Activated CD8-positive, alpha-beta memory T cell treated with anti-CD3 and anti-CD28 coated beads, Interleukin-2, amount 10 ng/mL, durations not matched to agents 7 days and 5 days (primary cell): Measurements from ENCODE around the gene GATA6. TPM values are rescaled to one million over a fixed set of nuclear protein-coding genes. Genes with fewer than 3 reads are reported as not detected.
A peak's percentile ranks its signal among the peaks of the same experiment; 100 is the strongest.

ENCODE experiments used
- ATAC-seq: fragments of 150-1000 bp; cut with Tn5 transposase; one replicate; pipeline ENCODE4 v1.10.0; 2021; ENCODE audit warnings: moderate library complexity
- CTCF ChIA-PET: fragments of 350-600 bp; sonication (Branson Sonifier 250); formaldehyde crosslinking; loops from one replicate; lab custom pipeline; 2021; ENCODE audit warnings: antibody characterized with exemption; lab: Charles Lee
- DNase-seq: peaks from one replicate; pipeline ENCODE4 v3.0.0-alpha.2; 2020
- H3K27ac Mint-ChIP-seq: one replicate; pipeline ENCODE4 v1.8.0; 2021; ENCODE audit warnings: mild to moderate bottlenecking, mixed read lengths
- H3K27me3 Mint-ChIP-seq: one replicate; pipeline ENCODE4 v1.8.0; 2021; ENCODE audit warnings: mixed read lengths
- H3K36me3 Mint-ChIP-seq: one replicate; pipeline ENCODE4 v1.8.0; 2021; ENCODE audit warnings: mild to moderate bottlenecking, mixed read lengths
- H3K4me1 Mint-ChIP-seq: one replicate; pipeline ENCODE4 v1.8.0; 2021; ENCODE audit warnings: mixed read lengths
- H3K4me3 Mint-ChIP-seq: one replicate; pipeline ENCODE4 v1.8.0; 2021; ENCODE audit warnings: mild to moderate bottlenecking, moderate library complexity, mixed read lengths
- H3K9me3 Mint-ChIP-seq: one replicate; pipeline ENCODE4 v1.8.0; 2022; ENCODE audit warnings: low read depth, mixed read lengths
- total RNA-seq, 2 experiments: library from RNA; stranded (reverse); gene quantifications; one replicate each; pipeline ENCODE4 v1.2.3, GENCODE V29; 2021

Gene GATA6
- total RNA-seq, 2 experiments from 2014 or later: not detected

- Mint-ChIP-seq H3K9me3 (no peaks in the 10 kb centered on the region), H3K36me3 (peaks cover 1% of the 10 kb centered on the region), H3K27me3 (peaks cover 82% of the 10 kb centered on the region), H3K27ac (peak overlapping the region; percentile 28), H3K4me1 (peaks cover 19% of the 10 kb centered on the region), H3K4me3 (peak overlapping the region; percentile 82)
- CTCF ChIA-PET: interaction anchor here (1.4 kb wide), 1 partner anchor 193 kb away, joined by 4 read pairs; no protein-coding TSS in a partner anchor
- ATAC-seq (peak; percentile 34), DNase-seq (no peak)
Observed at GRCh38 chr18:22170421-22171257, 1.2 kb downstream of the GATA6 start.

DNA sequence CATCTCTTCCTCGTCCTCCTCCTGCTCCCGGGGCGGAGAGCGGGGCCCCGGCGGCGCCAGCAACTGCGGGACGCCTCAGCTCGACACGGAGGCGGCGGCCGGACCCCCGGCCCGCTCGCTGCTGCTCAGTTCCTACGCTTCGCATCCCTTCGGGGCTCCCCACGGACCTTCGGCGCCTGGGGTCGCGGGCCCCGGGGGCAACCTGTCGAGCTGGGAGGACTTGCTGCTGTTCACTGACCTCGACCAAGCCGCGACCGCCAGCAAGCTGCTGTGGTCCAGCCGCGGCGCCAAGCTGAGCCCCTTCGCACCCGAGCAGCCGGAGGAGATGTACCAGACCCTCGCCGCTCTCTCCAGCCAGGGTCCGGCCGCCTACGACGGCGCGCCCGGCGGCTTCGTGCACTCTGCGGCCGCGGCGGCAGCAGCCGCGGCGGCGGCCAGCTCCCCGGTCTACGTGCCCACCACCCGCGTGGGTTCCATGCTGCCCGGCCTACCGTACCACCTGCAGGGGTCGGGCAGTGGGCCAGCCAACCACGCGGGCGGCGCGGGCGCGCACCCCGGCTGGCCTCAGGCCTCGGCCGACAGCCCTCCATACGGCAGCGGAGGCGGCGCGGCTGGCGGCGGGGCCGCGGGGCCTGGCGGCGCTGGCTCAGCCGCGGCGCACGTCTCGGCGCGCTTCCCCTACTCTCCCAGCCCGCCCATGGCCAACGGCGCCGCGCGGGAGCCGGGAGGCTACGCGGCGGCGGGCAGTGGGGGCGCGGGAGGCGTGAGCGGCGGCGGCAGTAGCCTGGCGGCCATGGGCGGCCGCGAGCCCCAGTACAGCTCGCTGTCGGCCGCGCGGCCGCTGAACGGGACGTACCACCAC is 2.1 kb downstream of the GATA6 start:
- peak overlapping the region; percentile 82 for H3K4me3 Mint-ChIP-seq
- ATAC-seq (no peak), DNase-seq (no peak)
- peaks cover 19% of the 10 kb centered on the region for H3K4me1 Mint-ChIP-seq
- CTCF ChIA-PET: interaction anchor here (1.4 kb wide), 1 partner anchor 192 kb away, joined by 4 read pairs; no protein-coding TSS in a partner anchor
- peaks cover 80% of the 10 kb centered on the region for H3K27me3 Mint-ChIP-seq
- no peak overlapping the region for H3K27ac Mint-ChIP-seq
- H3K36me3 Mint-ChIP-seq: peaks cover 1% of the 10 kb centered on the region
- H3K9me3 Mint-ChIP-seq: no peaks in the 10 kb centered on the region

- peaks cover 76% of the 10 kb centered on the region for H3K27me3 Mint-ChIP-seq
- H3K4me1 Mint-ChIP-seq: peaks cover 19% of the 10 kb centered on the region
- no peak overlapping the region for H3K27ac Mint-ChIP-seq
- no peaks in the 10 kb centered on the region for H3K9me3 Mint-ChIP-seq
- H3K36me3 Mint-ChIP-seq: peaks cover 1% of the 10 kb centered on the region
- ATAC-seq: no peak
- DNase-seq: no peak
- no peak overlapping the region for H3K4me3 Mint-ChIP-seq
- CTCF ChIA-PET: no interaction called here
Observed at GRCh38 chr18:22172120-22172582, 2.8 kb downstream of the GATA6 start.

DNA sequence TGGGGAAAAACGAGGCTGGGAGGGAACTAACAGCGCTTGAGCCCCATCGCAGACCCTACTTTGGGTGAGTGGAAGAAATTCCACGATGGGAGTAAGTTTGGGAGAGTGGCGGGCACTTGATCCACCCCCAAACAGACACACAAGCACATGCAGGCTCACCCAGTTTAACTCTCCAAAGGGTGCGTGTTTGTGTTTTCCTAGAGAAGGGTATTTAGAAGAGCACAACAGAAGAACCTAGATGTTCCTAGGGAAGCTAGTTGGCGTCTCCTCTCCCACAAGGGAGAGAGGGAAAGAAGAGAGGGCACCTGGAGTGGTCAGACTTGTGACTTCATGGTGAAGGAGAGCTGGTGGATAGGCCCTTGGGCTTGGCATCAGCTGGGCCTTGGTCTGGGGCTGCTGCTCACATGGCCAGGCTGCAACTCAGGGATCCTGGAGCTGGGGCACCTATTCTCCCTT is 3.2 kb downstream of the GATA6 start:
- H3K27ac Mint-ChIP-seq: no peak overlapping the region
- ATAC-seq (no peak), DNase-seq (no peak)
- H3K27me3 Mint-ChIP-seq: peaks cover 76% of the 10 kb centered on the region
- no peak overlapping the region for H3K4me3 Mint-ChIP-seq
- CTCF ChIA-PET: no interaction called here
- H3K36me3 Mint-ChIP-seq: peaks cover 1% of the 10 kb centered on the region
- H3K9me3 Mint-ChIP-seq: no peaks in the 10 kb centered on the region
- H3K4me1 Mint-ChIP-seq: peaks cover 19% of the 10 kb centered on the region

DNA sequence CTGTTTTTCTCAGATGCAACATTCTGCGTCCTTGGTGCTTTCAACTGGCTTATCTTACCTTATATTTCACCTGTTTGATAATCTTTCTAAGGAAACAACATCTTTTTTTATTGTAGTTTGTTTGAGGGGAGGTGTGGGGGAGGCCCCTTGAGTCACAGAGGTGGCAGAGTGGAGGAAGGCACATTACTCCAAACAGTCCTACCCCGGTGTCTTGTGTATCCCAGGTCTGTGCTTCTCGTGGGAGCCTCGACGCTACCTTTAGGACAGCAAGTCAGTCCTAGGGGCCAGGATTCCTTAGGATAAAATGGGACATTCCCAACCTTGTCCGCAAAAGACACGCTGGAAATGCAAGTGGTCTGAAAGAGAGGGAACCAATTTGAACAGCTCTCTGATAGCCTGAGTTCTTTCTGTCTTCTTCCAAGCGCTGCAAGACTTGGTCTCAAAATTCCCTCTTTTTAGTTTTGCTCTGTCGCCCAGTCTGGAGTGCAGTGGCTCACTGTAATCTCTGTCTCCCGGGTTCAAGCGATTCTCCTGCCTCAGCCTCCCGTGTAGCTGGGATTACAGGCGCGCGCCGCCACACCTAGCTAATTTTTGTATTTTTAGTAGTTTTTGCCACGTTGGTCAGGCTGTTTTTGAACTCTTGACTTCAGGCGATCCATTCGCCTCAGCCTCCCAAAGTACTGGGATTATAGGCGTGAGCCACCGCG is 4.0 kb downstream of the GATA6 start:
- Mint-ChIP-seq H3K9me3 (no peaks in the 10 kb centered on the region), H3K4me3 (no peak overlapping the region), H3K27me3 (peaks cover 73% of the 10 kb centered on the region), H3K27ac (no peak overlapping the region), H3K36me3 (peaks cover 1% of the 10 kb centered on the region), H3K4me1 (peaks cover 14% of the 10 kb centered on the region)
- DNase-seq: no peak
- CTCF ChIA-PET: no interaction called here
- ATAC-seq: no peak

DNA sequence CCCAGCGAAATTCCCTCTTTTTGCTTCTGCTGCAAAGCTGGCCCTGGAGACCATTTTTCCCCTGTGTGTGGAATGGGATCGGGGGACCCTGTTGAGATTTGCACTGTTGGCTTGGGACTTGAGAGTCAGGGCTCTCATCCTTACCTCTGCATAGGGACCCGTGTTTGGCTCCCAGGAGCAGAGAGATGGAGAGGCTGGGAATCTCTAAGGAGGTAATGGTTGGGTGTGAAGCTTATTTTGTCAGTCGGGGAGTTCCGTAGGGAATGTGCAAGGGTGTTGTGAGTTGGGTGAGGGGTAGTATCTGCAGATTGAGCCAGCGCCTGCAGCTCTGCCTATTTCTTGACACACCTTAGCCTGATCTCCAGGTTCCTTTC is 4.5 kb downstream of the GATA6 start:
- no peak for ATAC-seq
- Mint-ChIP-seq H3K4me3 (no peak overlapping the region), H3K4me1 (peaks cover 10% of the 10 kb centered on the region), H3K36me3 (peaks cover 1% of the 10 kb centered on the region), H3K9me3 (no peaks in the 10 kb centered on the region), H3K27ac (no peak overlapping the region), H3K27me3 (peaks cover 73% of the 10 kb centered on the region)
- CTCF ChIA-PET: no interaction called here
- no peak for DNase-seq

DNA sequence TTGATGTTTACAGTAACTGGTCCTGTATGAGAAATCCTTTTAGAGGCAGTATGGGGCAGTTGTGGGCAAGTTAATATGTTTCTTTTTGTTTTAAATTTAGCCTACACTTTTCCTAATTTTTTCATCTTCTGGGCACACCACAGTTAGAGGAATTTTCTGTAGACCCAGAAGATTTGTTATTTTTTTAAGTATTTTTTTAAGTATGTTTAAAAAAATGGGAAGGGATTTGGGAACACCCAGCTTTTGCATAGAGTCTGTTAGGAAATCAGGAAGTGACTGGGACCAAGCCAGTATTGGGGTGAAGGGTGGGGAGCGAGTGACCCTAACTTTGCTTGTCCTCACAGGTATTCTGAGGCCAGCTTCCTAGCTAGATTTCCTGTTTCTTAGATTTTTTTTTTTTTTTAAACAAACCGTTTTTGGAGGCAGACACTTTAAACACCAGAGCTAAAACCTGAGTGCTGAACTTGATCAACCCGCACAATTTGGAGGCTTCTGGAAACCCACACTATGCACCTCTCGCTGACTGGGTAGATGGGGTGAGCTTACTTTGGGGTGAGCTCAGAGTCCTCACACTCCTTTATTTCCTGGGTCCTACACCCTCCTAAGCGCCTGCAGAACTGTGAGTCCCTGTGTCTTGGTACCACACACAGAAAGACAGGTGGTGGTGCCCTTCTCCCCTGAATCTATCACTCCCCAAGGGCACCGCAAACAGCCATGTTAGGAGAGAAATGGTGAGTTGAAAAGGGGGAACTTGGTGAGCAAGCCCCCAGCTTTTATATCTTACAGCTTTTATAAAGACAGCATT is 5.2 kb downstream of the GATA6 start:
- no peak overlapping the region for H3K4me3 Mint-ChIP-seq
- no peak overlapping the region for H3K27ac Mint-ChIP-seq
- ATAC-seq (no peak), DNase-seq (no peak)
- CTCF ChIA-PET: no interaction called here
- H3K4me1 Mint-ChIP-seq: peaks cover 10% of the 10 kb centered on the region
- peaks cover 73% of the 10 kb centered on the region for H3K27me3 Mint-ChIP-seq
- H3K9me3 Mint-ChIP-seq: no peaks in the 10 kb centered on the region
- H3K36me3 Mint-ChIP-seq: peaks cover 1% of the 10 kb centered on the region

DNA sequence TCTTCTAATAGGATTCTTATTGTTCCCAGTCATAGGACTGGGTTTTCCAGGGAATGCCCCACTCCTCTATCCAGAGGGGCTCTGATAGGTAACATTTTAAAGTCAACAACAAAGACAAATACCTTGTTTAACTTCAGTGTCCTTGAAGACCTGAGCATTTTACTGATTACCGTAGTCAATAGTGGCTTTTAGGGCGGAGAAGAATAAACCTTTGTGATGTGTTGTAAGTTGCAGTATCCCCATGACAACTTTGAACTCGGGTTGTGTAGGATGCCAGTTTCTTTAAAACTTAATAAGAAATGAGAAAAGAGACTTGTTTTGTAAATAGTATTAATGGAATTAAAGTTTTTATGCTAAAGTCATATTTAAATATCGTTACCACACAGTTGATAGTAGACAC is 6.0 kb downstream of the GATA6 start:
- Mint-ChIP-seq H3K36me3 (peaks cover under 1% of the 10 kb centered on the region), H3K27ac (no peak overlapping the region), H3K4me3 (no peak overlapping the region), H3K4me1 (peaks cover 5% of the 10 kb centered on the region), H3K9me3 (no peaks in the 10 kb centered on the region), H3K27me3 (peaks cover 74% of the 10 kb centered on the region)
- CTCF ChIA-PET: no interaction called here
- no peak for DNase-seq
- ATAC-seq: no peak

DNA sequence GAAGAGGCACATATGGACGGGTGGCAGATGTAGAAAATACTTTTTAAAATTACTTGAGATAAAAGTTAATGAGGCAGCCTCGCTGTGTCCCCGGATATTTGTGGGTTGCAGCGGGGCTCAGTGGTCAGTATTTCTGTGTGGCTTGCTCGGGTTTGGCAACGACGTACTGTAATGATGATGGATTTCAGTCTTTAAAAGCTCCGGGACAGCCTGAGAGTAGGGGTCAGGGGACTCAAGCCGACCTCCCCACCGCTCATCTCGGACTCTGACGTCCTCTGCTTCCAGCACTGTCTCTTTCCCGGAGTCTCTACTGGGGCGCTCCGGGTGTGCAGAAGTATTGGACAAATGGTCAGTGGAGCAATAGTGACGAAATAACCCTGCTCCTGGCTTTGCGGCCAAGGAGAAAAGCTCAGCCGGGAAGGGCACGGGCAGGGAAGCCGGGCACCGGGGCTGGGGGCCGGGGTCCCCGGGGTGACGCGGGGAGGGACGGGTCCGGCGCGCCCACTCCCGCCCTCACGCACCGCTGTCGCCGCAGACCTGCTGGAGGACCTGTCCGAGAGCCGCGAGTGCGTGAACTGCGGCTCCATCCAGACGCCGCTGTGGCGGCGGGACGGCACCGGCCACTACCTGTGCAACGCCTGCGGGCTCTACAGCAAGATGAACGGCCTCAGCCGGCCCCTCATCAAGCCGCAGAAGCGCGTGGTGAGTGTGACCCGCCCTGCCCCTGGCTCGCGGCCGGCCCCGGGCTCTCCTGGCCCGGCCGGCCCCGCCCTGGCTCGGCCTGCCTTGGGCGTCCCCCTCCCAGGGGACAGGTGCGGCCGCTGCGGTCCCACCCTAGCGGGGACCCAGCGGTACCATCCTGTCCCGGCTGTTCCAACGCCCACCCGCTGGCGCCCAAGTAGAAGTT is 7.3 kb downstream of the GATA6 start:
- Mint-ChIP-seq H3K27me3 (peaks cover 73% of the 10 kb centered on the region), H3K4me3 (no peak overlapping the region), H3K4me1 (no peaks in the 10 kb centered on the region), H3K9me3 (no peaks in the 10 kb centered on the region), H3K36me3 (no peaks in the 10 kb centered on the region), H3K27ac (no peak overlapping the region)
- ATAC-seq: no peak
- DNase-seq: no peak
- CTCF ChIA-PET: no interaction called here

- DNase-seq (no peak), ATAC-seq (no peak)
- Mint-ChIP-seq H3K36me3 (no peaks in the 10 kb centered on the region), H3K4me1 (no peaks in the 10 kb centered on the region), H3K4me3 (no peak overlapping the region), H3K27me3 (peaks cover 71% of the 10 kb centered on the region), H3K27ac (no peak overlapping the region), H3K9me3 (no peaks in the 10 kb centered on the region)
- CTCF ChIA-PET: no interaction called here
Observed at GRCh38 chr18:22177327-22177871, 8.0 kb downstream of the GATA6 start.

- peaks cover 53% of the 10 kb centered on the region for H3K27me3 Mint-ChIP-seq
- CTCF ChIA-PET: no interaction called here
- no peaks in the 10 kb centered on the region for H3K36me3 Mint-ChIP-seq
- H3K4me3 Mint-ChIP-seq: no peak overlapping the region
- no peaks in the 10 kb centered on the region for H3K4me1 Mint-ChIP-seq
- no peaks in the 10 kb centered on the region for H3K9me3 Mint-ChIP-seq
- ATAC-seq: no peak
- DNase-seq: no peak
- H3K27ac Mint-ChIP-seq: no peak overlapping the region
Observed at GRCh38 chr18:22179174-22179573, 9.8 kb downstream of the GATA6 start.

DNA sequence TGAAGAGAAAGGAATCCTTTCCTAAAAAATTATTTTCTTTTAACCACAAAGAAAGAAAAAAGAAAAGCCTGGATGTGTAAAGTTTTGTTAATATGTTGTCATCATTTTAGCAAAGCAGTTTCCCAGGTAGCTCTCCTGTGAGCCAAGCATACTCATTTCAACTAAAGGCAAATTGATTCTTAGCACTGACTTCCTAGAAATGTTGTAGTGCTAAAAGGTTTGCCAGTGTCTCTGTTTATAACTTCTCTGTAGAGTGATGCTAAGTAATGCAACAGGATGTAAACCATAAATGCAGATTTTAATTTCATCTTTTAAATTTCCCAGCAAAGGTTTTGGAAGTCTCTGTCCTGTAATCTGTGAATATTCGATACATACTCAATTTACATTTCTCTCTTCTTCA is 10.2 kb downstream of the GATA6 start:
- Mint-ChIP-seq H3K36me3 (no peaks in the 10 kb centered on the region), H3K27ac (no peak overlapping the region), H3K4me1 (no peaks in the 10 kb centered on the region), H3K9me3 (no peaks in the 10 kb centered on the region), H3K27me3 (peaks cover 49% of the 10 kb centered on the region), H3K4me3 (no peak overlapping the region)
- ATAC-seq (no peak), DNase-seq (no peak)
- CTCF ChIA-PET: no interaction called here
